ENCODE data around the gene GUCA2B.

The GUCA2B gene

DNA sequence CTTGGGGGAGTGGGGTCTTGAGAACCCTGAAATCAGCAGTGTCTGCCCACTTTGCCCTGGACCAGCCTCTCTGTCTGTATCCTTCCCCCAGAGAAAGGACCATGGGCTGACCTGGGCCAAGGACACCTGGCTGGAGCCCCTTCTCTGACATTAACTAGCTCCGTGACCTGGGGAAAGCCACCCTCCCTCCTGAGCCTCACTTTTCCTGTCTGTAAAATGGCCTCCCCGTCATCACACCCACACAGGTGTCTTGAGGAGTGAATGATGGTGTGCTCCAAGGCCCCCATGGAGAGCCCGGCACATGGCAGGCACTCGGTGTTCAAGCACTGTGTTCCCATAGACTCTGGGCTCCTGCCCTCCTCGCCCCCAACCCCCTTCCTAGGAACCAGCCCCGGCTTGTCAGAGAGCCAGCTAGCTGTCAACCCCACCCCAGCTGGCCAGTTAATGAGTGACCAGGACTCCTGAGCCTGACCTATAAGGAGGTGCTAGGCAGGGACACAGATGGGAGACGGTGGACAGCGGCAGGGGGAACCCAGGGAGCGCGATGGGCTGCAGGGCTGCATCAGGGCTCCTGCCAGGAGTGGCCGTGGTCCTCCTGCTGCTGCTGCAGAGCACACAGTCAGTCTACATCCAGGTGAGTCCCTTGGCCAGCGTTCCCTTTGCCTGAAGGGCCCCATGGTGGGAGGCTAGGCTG, at the start of gene GUCA2B:
TSS of gene GUCA2B (plus strand) at position 504 of the 694 bp plus-strand sequence. CDS start at position 545, 41 bp downstream.
- no peak for DNase-seq

DNA sequence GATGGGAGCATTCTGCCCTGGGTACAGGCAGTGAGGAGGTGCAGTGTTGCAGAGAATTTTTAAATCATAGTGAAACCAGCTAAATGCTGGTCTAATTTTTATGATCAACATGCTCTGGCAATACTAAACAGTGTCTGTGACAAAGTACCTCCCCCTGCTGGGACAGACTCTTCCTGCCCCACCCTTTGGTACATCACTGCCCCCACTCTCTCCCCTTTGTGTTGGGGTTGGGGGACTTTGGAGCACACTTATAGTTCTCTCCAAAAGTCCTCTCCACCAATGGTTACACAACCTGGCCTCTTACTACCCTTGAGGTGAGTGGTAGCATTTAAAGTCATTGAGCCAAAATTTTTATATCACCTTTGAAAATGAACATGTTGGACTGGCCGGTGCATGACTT, 48.2 kb upstream of the GUCA2B start:
- DNase-seq = no peak

DNA sequence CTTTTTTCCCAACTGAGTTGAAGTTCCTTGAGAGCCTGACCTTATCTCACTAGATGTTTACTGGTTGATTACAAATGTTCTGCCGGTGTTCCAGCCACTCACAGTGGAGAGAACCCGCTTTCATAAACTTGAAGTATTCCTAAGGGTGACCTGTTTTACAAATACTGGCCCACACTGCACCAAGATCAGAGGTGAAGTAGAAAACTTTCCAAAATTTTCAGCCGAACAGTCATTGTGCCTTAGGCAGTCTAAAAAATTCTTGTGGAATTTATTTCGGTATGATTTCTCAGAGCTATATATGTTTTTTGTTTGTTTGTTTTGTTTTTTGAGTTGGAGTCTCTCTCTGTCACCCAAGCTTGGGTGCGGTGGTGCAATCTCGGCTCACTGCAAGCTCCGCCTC, 44.9 kb upstream of the GUCA2B start:
- DNase-seq = no peak

DNA sequence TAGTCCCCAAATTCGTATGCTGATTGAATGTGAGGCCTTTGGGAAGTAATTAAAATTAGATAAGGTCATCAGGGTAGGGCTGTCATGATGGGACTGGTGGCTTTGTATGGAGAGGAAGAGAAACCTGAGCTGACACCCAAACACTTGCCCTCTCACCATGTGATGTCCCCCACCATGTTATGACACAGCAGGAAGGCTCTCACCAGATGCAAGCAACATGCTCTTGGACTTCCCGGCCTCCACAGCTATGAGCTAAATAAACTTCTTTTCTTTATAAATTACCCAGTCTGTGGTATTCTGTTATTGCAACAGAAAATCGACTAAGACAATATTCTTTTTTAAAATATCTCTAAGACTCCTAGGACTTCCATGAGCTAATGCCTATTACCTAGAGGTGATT, 43.6 kb upstream of the GUCA2B start:
- no peak for DNase-seq

DNA sequence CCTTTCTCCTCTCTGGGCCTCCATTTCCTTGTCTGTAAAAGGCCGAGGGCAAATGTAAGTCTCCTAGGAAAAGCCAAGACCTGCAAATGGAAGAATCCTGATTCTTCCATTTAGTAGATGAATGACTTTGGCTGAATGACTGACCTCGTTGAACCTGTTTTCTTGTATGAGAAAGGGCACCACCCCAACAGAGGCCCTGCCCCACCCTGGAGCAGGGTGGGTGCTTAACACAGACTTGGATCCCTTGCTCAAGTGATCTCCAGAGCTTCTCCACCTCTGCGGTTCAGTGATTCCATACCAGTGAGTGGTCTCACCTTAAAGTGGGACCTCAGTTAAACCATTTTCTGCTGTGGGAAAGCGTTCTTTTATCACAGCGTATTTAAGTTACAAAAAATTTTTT, 39.0 kb upstream of the GUCA2B start:
- no peak for DNase-seq

GRCh38 chr1:42117214-42117613, 36.0 kb upstream of the GUCA2B start:
- DNase-seq = no peak

GRCh38 chr1:42118125-42118524, 35.1 kb upstream of the GUCA2B start:
- DNase-seq = no peak

GRCh38 chr1:42122408-42122807, 30.8 kb upstream of the GUCA2B start:
- DNase-seq = no peak

DNA sequence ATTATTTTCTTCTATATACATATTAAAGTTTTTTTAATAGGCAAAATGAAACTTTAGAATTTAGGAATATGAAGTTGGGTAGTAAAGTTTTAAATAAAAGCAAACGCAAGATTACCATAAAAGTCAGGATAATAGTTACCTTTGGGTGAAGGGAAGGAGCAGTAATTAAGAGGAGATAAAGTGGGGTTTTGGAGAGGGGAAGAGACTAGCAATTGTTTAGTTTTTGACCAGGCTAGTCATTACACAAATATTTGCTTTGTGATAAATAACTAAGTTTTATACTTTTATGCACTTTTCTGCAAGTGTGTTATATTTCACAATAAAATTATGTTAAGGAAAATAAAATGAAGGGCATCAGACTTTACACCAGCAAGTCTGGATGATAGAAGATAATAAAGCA, 27.7 kb upstream of the GUCA2B start:
- DNase-seq = no peak

- no peak for DNase-seq
These were observed 25.4 kb upstream of the GUCA2B start for GRCh38 chr1:42127767-42128166.

DNA sequence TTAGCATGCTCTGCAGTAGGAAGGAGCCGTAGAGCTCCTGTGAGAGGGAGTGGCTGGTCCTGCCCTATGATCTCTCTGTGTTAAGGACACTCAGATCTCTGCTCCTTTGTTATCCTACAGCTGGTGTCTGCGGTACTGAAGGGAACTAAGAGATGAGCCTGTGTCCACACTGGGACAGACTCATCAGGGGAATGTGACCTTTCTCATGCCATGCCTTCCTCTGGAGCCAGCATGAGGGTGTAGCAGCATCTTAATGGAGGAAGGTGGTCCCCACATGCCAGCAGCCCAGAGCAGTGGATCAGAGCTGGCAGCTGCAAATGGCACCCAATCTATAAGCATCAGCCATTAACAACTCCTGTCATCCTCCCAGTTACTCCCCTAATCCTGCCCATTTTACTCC, 24.7 kb upstream of the GUCA2B start:
- DNase-seq = no peak

- DNase-seq = no peak
These were observed 24.2 kb upstream of the GUCA2B start for GRCh38 chr1:42128964-42129363.

DNA sequence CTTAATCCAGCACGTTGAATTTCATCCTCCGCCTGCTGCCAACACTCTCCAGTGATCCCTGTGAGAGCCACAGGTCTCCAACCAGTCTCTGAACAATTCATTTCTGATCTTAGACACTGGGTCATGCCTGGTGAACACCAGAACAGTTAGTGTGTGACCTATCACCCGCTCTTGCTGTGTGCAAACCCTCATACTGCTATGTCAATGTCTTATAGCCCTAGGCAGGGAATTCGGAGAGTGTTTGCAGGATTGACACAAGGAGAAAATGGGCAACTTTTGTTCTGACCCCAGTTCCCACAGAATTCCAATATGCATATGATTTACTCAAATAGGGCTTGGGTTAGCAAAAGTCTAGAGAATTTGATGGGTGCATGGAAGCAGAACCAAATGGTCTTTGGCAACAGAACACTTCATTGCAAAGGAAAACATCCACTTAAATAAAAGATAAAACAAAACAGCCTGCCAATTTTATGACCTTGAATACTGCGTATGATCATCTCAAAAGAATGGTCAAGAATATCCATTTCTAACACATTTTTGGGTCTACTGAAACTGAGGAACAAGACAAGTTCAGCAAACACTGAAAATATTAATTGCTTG, 23.0 kb upstream of the GUCA2B start:
- DNase-seq = no peak

- DNase-seq = no peak
These were observed 19.8 kb upstream of the GUCA2B start for GRCh38 chr1:42133390-42133789.

GRCh38 chr1:42133809-42134526, 19.2 kb upstream of the GUCA2B start:
- no peak for DNase-seq

- DNase-seq = no peak
These were observed 17.8 kb upstream of the GUCA2B start for GRCh38 chr1:42135426-42135825.

GRCh38 chr1:42136466-42136865, 16.7 kb upstream of the GUCA2B start:
- no peak for DNase-seq

DNA sequence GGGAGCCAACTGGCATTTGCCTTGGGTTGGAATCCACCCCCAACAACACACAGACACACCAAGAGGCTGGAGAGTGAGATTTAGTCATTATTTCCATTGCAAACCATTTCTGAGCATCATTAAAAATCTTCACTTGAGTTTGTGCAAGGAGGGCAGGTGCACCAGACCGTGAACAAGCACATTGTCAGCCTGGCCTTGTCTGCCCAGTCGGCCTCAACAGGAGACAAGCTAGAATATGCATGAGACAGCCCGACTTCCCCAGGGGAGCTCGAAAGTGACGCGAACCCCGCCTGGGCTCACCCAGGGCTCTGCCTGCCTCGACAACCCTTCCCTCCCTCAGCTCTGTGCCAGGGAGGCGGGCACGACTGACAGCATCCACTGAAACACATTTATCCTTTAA, 15.4 kb upstream of the GUCA2B start:
- no peak for DNase-seq

DNA sequence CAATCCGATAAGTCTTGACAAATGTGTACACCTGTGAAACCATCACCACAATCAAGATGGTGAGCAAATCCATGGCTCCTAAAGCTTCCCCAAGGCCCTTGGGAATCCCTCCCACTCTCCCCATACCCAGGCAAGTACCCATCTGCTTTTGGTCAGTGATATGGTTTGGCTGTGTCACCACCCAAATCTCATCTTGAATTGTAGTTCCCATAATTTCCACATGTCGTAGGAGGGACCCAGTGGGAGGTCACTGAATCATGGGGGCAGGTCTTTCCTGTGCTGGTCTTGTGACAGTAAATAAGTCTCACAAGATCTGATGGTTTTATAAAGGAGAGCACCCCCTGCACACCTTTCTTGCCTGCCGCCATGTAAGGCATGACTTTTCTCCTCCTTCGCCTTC, 14.6 kb upstream of the GUCA2B start:
- no peak for DNase-seq

DNA sequence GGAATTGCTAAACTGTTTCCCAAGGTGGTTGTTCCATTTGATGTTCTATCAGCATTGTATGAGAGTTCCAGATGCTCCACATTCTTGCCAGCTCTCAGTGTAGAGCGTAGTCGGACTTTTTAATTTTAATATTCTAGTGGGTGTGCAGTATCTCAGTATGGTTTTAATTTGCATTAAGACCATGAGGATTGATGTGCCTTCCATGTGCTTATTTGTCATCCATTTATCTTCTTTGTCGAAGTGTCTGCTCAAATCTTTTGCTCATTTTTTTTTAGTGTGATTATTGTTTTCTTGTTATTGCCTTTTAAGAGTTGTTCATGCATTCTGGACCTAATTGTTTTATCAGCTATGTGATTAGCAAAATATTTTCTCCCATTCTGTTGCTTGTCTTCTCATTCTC, 13.8 kb upstream of the GUCA2B start:
- no peak for DNase-seq

DNA sequence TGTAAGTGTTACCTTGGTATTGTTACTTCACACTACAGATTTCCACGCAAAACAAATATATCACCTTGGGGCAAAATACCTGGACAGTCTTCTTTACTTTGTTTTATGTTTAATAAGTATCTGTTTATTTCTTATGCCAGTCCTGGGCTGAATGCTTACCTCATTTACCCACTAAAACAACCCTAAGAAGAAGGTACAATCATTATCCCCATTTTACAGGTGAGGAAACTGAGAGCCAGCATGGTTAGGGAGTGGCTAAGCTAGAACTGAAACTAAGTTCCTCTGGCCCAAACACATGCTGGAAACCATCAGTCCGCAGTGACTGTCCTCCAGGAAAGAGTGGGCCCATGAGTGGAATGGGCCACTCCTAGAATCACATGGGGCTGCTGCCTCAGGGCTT, 13.0 kb upstream of the GUCA2B start:
- no peak for DNase-seq

- DNase-seq = no peak
These were observed 11.2 kb upstream of the GUCA2B start for GRCh38 chr1:42141978-42142377.

GRCh38 chr1:42142894-42143675, 10.1 kb upstream of the GUCA2B start:
- DNase-seq = no peak

Measured in CD4-positive, alpha-beta T cell treated with Interleukin-4 for 4 hours (primary cell).